Lung microvascular endothelial cell (primary cell): ENCODE measurements around the gene MCC. TPM values are rescaled to one million over a fixed set of nuclear protein-coding genes. Genes with fewer than 3 reads are reported as not detected.

Experiments used
- DNase-seq, 2 donors: peaks; one replicate each; pipeline versions ENCODE4 v3.0.0 to v3.0.0-alpha.2; 2010; ENCODE audit warnings: low read depth in 2 of 2
- total RNA-seq: library from RNA; depleted of rRNA; stranded (reverse); fragments of >200 nt; gene quantifications from 2 replicates; pipeline ENCODE4 v1.2.1, GENCODE V29; 2014

Gene MCC
- total RNA-seq, 1 donor from 2014 or later = 16.9 TPM

- DNase-seq = peak in 1 of 2 donors; percentile 39
Observed at GRCh38 chr5:113202746-113203716, 285.2 kb downstream of the MCC start.

- no peak for DNase-seq
Observed at GRCh38 chr5:113202287-113202686, 286.0 kb downstream of the MCC start.

GRCh38 chr5:113201715-113202114, 286.5 kb downstream of the MCC start:
- no peak for DNase-seq

GRCh38 chr5:113199122-113199905, 288.9 kb downstream of the MCC start:
- peak in 1 of 2 donors; percentile 49 for DNase-seq

- DNase-seq = no peak
Observed at GRCh38 chr5:113197456-113198200, 290.6 kb downstream of the MCC start.

- no peak for DNase-seq
Observed at GRCh38 chr5:113195771-113196170, 292.5 kb downstream of the MCC start.

GRCh38 chr5:113195251-113195650, 293.0 kb downstream of the MCC start:
- no peak for DNase-seq

GRCh38 chr5:113194591-113194990, 293.7 kb downstream of the MCC start:
- DNase-seq = no peak

GRCh38 chr5:113194125-113194524, 294.1 kb downstream of the MCC start:
- no peak for DNase-seq

- no peak for DNase-seq
Observed at GRCh38 chr5:113193311-113193978, 294.8 kb downstream of the MCC start.

GRCh38 chr5:113192541-113192940, 295.7 kb downstream of the MCC start:
- DNase-seq = no peak

GRCh38 chr5:113190347-113190746, 297.9 kb downstream of the MCC start:
- no peak for DNase-seq

GRCh38 chr5:113189291-113189690, 299.0 kb downstream of the MCC start:
- DNase-seq = no peak

- DNase-seq = no peak
Observed at GRCh38 chr5:113188436-113188835, 299.8 kb downstream of the MCC start.

- no peak for DNase-seq
Observed at GRCh38 chr5:113187906-113188305, 300.3 kb downstream of the MCC start.

- DNase-seq = no peak
Observed at GRCh38 chr5:113186061-113186460, 302.2 kb downstream of the MCC start.

- no peak for DNase-seq
Observed at GRCh38 chr5:113183694-113184093, 304.6 kb downstream of the MCC start.

- no peak for DNase-seq
Observed at GRCh38 chr5:113182658-113183344, 305.5 kb downstream of the MCC start.

- DNase-seq = no peak
Observed at GRCh38 chr5:113181853-113182490, 306.3 kb downstream of the MCC start.

- DNase-seq = no peak
Observed at GRCh38 chr5:113181409-113181808, 306.8 kb downstream of the MCC start.
